Esophagus muscularis mucosa (tissue), 3 donors: Measurements from ENCODE around the gene ADAMTS19.

Experiments used
- POLR2A ChIP-seq: fragments of 450-650 bp; IDR thresholded peaks from one replicate; pipeline ENCODE4 v1.6.1; 2017; ENCODE audit warnings: antibody characterized with exemption, moderate library complexity, mild to moderate bottlenecking, low read depth
- TF ChIP-seq, protein P1 (sequence below), 3 experiments: fragments of 200-600 bp in 2 of 3; fragments of 450-650 bp in 1 of 3; sonication (generic) in 2 of 3; IDR thresholded peaks; one replicate each; pipeline ENCODE4 v1.5.1; 2017 to 2019; ENCODE audit warnings: antibody characterized with exemption in 3 of 3, mild to moderate bottlenecking in 2 of 3, moderate library complexity in 1 of 3

DNA sequence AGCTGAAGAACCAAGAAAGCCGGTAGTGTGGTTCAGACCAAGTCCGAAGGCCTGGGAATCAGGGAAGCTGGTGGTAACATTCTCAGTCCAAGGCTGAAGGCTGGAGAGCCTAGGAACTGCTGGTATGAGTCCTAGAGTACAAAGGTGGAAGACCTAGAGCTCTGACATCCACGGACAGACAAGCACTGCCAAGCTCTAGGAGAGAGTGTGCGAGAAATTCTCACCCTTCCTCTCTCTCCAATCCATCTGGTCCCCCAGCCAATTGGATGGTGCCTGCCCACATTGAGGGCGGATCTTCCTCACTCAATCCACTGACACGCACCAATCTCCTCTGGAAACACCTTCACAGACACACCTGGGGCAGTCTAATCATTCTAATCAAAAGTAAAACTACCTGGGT, 19.7 kb upstream of the ADAMTS19 start:
- TF ChIP-seq, protein P1, sequence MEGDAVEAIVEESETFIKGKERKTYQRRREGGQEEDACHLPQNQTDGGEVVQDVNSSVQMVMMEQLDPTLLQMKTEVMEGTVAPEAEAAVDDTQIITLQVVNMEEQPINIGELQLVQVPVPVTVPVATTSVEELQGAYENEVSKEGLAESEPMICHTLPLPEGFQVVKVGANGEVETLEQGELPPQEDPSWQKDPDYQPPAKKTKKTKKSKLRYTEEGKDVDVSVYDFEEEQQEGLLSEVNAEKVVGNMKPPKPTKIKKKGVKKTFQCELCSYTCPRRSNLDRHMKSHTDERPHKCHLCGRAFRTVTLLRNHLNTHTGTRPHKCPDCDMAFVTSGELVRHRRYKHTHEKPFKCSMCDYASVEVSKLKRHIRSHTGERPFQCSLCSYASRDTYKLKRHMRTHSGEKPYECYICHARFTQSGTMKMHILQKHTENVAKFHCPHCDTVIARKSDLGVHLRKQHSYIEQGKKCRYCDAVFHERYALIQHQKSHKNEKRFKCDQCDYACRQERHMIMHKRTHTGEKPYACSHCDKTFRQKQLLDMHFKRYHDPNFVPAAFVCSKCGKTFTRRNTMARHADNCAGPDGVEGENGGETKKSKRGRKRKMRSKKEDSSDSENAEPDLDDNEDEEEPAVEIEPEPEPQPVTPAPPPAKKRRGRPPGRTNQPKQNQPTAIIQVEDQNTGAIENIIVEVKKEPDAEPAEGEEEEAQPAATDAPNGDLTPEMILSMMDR (IDR thresholded peaks at IDR 0.05) = no peak
- TF ChIP-seq POLR2A = no peak
